Kidney capillary endothelial cell (primary cell): ENCODE data around the gene PLPP1.

ENCODE experiments used
- DNase-seq: peaks from one replicate; pipeline ENCODE4 v3.0.0-alpha.2; 2018; ENCODE audit warnings: low spot score

PLPP1 gene

DNA sequence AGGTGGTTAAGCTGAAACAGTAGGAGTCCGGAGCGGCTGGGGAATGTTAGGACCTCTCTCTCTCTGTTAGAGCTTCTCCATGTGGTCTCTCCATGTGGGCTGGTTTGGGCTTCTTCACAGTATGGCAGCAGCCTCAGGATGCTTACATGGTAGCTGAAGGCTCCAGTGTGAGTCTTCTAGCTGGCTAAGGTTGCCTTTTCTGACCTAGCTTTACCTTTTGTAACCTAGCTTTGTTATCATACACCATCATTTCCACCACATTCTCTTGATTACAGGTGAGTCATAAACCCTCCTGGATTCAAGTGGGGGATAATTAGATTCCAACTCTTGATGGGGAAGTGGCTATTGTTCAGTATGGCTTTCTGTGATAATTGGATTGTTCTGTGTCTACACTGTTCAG is 128.5 kb downstream of the PLPP1 start:
- no peak for DNase-seq

DNA sequence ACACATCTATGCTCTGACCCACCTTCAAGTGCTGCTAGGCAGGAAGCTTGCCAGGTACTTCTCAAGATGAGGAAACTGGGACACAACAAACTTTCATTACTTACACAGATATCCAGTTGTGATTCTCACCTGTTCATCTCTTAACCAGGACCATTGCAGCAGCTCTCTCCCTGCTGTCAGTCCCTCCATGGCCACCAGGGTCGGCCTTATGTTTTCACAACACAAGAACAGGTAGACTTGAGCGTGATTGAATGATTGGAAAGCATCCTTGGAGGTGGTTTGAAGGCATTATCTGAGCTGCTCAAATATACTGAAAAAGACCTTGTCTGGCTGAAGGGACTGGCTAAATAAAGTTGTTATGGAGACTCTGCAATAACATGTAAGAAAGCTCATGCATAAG is 132.6 kb downstream of the PLPP1 start:
- no peak for DNase-seq

DNA sequence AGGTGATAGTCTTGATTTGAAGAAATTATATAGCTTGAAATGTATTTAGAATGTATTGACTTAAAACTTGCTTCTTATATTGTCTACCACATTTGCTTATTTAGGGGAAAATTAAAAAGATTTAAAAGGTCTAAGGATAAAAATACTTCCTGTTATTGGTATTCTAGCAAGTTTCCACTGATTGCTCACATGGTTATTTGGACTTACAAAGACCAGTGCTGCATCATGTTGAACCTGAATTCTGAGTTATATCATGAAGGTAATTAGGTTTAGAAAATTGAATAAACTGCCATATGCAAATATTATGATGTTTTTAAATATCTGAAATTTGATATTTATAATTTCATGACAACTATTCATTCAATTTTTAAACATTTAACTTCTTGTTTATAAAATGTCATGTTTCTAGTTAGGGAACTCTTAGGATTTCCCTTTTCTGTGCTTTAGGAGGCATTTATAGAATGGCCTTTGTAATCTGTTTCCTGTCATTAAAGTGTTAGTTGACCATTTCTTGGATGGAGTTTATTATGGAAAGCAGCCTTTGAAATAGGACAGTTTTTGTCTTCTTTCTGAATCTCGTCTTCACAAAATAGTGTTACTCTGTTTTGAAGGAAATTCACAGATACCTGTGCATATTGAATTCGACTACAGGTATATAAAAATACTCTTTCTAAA is 141.1 kb downstream of the PLPP1 start:
- DNase-seq = no peak

DNA sequence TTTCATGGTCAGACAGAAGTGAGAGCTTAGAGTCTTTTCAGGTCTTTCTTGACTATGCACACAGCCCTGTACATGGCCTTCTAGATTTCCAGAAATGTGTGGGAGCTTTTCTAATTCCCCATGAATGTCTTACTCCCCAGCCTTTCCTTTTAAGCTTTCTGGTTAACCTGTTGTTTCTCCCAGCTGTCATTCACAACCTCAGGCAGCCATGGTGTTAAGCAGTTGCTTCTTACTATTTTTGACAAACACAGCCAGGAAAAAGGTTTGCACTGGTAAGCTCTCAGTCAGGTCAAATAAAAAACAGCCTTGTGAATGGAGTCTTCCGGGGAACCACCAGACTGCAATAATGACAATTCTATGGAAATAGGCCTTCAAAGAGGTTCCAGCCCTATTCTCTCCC is 142.1 kb downstream of the PLPP1 start:
- no peak for DNase-seq

DNA sequence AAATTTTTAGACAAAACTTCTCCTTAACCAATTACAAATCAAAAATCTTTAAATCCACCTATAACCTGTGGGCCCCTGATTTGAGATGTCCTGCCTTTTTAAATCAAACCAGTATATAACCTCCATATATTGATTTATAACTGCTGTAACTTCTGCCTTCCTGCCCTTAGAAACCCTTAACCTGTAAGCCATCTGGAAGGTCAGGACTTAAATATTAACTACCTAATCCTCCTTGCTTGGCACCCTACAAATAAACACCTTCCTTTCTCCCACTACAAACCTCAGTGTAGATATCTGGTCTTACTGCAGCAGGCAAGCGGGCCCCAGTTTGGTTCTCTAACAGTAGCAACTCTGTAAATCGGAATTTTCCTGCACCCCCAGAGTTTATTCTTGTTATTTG is 143.1 kb downstream of the PLPP1 start:
- DNase-seq = no peak

DNA sequence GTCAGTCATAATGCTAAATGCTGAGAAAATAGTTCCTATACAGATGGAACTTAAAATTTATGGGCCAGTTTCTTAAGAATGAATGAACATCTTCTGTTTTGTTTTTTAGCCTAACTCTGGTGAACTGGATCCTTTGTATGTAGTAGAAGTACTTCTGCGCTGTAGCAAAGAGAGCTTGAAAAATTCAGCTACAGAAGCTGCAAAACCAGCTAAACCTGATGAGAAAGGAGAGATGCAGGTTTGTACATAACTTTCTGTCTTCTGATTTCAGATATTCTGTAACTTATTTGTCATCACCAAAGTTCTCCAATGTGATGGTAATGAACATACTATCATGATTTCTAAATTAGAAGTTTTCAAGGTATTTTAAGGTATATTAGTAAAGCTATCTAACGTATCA is 146.9 kb downstream of the PLPP1 start:
- no peak for DNase-seq

DNA sequence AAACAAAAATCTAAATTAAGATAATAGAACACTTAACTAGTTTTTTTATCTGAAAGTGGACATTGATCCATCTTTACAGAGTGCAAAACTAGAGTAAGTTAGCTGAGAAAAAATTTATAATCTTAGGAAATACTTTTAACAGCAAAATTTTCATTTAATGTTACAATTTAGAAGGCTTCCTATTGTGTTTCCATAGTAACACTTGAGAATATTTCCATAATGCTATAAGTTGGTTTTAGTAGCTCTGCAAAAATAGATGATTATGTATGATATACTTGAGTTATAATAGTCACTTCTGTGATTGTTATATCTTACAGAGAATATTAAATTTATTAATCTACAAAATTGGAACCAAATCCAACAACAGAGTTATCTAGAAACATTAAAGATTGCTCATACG is 148.4 kb downstream of the PLPP1 start:
- DNase-seq = no peak

DNA sequence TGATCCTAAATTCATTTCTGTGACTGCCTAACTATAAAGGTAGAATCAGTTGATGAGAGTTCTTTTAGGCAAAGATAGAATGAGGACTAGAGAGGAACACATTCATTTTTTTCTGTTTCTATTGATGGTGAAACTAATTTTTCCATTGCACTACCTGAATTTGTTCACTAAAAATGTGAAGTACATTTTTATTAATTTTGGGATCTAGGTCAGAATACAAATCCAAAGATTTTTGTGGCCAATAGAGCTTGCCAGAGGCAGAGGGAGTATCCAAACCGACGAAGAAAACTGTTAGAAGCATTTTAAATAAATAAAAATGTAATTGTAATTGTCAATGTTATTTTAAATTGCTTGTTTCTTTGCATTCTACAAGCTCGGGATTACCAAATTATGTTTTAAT is 148.9 kb downstream of the PLPP1 start:
- DNase-seq = no peak

DNA sequence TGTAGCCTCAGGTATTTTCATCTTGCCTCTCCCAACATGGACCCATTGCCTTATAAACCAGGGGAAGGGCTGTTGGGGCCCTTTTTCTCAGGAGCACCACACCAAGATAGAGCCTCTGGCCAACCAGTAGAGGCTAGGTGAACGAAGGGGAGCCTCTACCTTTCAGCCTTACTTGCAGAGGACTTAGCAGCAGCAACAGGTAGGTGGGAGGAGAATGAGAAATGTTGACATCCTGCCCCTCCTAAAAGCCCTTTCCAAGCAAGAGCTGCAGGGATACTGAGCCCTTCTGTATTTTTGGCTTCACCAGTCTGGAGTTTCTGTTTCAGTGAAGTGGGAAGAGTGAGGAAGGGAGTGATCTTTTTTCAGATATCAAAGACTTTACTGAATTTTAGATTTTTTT is 149.5 kb downstream of the PLPP1 start:
- no peak for DNase-seq

DNA sequence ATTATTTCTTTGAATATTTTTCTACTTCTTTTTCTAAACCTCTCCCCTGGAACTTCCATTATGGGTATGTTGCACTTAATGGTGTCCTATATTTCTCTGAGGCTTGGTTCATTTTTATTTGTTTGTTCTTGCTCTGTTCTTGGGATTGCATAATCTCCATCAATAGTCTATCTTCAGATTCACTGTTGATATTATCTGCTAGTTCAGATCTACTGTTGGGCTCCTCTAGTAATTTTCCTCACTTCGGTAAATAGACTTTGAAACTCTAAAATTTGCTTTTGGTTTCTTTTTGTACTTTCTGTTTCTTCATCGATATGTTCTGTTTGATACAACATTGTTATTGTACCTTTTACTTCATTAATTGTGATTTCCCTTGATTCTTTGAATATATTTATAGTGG is 150.7 kb downstream of the PLPP1 start:
- no peak for DNase-seq

DNA sequence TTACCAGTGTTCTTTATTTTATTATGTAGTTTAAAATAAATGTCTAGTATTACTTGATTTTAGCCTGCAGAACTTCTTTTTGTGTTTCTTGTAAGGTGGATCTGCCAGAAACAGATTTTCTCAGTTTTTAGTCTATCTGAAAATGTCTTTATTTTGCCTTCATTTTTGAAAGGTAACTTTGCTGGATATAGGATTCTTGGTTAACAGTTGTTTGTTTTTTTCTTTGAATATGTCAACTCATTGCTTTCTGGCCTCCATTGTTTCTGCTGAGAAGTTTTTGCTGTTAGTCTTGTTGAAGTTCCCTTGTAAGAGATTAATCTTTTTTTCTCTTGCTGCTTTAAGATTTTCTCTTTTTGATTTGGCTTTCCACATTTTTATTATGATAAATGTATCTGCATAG is 151.5 kb downstream of the PLPP1 start:
- no peak for DNase-seq

DNA sequence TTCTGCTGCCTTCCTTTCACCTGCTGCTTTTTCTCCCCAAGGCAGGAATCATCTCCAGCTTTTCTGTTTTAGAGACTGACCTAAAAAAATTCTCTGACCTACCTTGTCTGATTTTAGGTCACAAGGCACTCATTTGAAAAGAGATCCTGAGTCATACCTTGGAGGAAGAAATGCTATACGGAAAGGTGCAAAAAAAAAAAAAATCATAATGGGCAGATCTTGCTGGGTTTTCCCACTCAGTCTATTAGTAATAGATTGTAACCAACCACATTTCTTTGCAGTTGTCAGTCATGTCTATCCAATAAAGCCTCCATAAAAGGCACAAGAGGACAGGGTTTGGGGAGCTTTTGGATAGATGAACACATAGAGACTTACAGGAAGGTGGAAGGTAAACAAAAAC is 157.0 kb downstream of the PLPP1 start:
- no peak for DNase-seq
